AG04450 (cell line): ENCODE data around the gene TRPV2. TPM values are rescaled to one million over a fixed set of nuclear protein-coding genes. Genes with fewer than 3 reads are reported as not detected.

Experiments used
- CTCF ChIA-PET: fragments of 300-600, 350-600 bp; formaldehyde crosslinking; extraction: SDS; loops from one replicate; lab custom pipeline; 2022; ENCODE audit warnings: antibody characterized with exemption, inconsistent platforms; lab: Charles Lee
- POLR2A ChIA-PET: fragments of 350-600 bp; formaldehyde crosslinking; extraction: SDS; loops from one replicate; lab custom pipeline; 2021; ENCODE audit warnings: antibody characterized with exemption, inconsistent platforms; lab: Yijun Ruan, JAX
- DNase-seq: peaks from one replicate; pipeline ENCODE4 v3.0.0-alpha.2; 2011; ENCODE audit warnings: low read depth, low spot score
- H3K27ac ChIP-seq: one replicate; pipeline ENCODE4 v1.5.1; 2012; ENCODE audit warnings: low read depth, low read length, control low read depth
- H3K27me3 ChIP-seq: one replicate; pipeline ENCODE4 v1.6.0; 2012; ENCODE audit warnings: low read length; ENCODE audit not compliant: control insufficient read depth, insufficient read depth
- H3K4me3 ChIP-seq: 2 replicates; pipeline ENCODE4 v1.5.1; 2011; ENCODE audit warnings: mild to moderate bottlenecking, low read depth, low read length, control low read depth
- H3K9me3 ChIP-seq: 2 replicates; pipeline ENCODE4 v1.5.1; 2012; ENCODE audit warnings: low read length; ENCODE audit not compliant: control insufficient read depth, insufficient read depth
- polyA plus RNA-seq: library from polyadenylated mRNA; depleted of rRNA; stranded (reverse); fragments of >200 nt; gene quantifications from 2 replicates; pipeline ENCODE4 v1.2.3, GENCODE V29; 2011
- TF ChIP-seq, protein P1 (sequence below): IDR thresholded peaks from 2 replicates; pipeline ENCODE4 v1.5.1; 2011; ENCODE audit warnings: low read depth, low read length, control low read depth, inconsistent platforms

Gene TRPV2
- polyA plus RNA-seq, 1 experiment = 30.8 TPM

DNA sequence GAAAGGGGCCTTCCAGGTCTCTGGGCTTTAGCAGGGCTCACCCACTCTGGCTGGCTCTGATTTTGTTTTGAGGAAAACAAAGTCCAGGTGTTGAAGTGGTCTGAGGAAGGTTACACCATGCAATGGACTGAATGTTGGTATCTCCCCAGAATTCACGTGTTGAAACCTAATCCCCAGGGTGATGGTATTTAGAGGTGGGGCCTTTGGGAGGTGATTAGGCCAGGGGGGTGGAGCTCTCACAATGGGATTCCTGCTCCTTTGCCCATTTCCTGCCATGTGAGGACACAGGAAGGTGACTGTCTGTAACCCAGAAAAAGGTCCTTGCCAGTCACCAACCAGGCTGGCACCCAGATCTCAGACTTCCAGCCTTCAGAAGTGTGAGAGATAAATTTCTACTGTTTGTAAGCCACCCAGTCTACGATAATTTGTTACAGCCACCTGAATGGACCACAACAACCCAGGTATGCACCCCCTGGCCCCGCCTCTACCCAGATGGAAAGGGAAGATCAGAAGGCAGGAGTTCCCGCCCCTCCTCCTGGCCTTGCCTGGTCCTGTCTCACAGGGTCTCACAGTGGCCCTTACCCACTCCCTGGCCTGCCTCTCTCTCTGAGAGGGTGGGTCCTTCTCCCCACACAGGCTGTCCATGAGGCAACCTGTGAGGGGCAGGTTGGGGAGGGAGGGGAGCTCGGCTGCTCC, 44.6 kb downstream of the TRPV2 start:
- CTCF ChIA-PET = interaction anchor here (1.7 to 6.2 kb wide), 2 partner anchors 8 to 61 kb away, joined by 9 to 52 read pairs; no protein-coding TSS in a partner anchor
- Histone ChIP-seq H3K27me3 (no peaks in the 10 kb centered on the region), H3K9me3 (no peaks in the 10 kb centered on the region), H3K4me3 (no peak overlapping the region), H3K27ac (no peak overlapping the region)
- POLR2A ChIA-PET = interaction anchor here (1.2 to 1.4 kb wide), 2 partner anchors 22 to 61 kb away, joined by 5 read pairs; no protein-coding TSS in a partner anchor
- DNase-seq = no peak
- TF ChIP-seq, protein P1, sequence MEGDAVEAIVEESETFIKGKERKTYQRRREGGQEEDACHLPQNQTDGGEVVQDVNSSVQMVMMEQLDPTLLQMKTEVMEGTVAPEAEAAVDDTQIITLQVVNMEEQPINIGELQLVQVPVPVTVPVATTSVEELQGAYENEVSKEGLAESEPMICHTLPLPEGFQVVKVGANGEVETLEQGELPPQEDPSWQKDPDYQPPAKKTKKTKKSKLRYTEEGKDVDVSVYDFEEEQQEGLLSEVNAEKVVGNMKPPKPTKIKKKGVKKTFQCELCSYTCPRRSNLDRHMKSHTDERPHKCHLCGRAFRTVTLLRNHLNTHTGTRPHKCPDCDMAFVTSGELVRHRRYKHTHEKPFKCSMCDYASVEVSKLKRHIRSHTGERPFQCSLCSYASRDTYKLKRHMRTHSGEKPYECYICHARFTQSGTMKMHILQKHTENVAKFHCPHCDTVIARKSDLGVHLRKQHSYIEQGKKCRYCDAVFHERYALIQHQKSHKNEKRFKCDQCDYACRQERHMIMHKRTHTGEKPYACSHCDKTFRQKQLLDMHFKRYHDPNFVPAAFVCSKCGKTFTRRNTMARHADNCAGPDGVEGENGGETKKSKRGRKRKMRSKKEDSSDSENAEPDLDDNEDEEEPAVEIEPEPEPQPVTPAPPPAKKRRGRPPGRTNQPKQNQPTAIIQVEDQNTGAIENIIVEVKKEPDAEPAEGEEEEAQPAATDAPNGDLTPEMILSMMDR = no peak

DNA sequence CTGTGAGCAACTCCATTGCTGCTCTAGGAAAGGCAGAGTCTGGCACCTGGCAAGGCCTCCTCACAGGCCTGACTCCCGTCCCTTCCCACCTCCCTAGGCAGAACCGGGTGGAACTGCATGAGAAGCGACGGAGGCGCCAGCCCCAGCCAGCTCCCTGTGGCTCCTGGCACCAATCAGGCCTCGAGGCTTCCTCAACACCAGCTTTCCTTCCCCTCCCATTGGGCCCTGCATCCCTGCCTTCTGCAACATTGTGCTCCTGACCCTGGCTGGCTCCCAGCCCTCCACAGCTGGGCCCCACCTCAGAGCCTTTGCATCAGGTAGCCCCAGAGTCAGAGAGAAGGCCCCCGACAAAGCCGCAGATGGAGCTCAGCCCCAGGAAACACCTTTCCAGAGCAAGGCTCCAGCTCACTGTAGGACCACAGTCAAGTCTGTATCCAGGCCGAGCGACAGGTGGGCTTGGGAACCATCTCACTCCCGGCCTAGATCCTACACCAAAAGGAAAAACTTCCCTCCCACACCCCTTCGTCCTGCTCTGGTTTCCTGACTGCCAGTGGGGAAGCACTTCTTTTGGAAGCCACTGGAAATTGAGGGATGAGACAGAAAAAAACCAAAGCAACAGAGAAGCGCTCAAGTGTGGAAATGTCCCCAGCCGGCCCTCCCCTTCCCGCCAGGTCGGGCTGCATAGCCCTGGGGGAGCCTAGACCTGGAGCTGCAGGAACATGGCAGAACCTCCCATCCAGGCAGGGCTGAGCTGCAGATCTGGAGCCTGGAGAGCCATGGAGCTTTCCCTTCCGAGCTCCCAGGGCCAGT, 45.6 kb downstream of the TRPV2 start:
- POLR2A ChIA-PET = interaction anchor here (1.2 to 1.4 kb wide), 2 partner anchors 23 to 60 kb away, joined by 5 read pairs; no protein-coding TSS in a partner anchor
- no peak for DNase-seq
- CTCF ChIA-PET = interaction anchor here (6.2 kb wide), 1 partner anchor 9 kb away, joined by 52 read pairs; no protein-coding TSS in a partner anchor

DNA sequence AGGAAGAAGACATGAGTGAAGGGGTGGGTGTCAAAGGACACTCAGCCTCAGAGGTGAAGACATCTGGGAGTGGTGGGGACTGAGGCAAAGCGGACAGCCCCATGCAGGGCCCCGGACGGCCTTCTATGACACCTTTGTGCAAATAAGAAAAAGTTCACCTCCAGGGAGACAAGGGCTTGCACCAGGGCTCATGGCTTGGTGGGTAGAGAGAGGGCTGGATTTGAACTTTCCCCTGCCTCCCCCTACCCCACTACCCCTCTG, 46.2 kb downstream of the TRPV2 start:
- TF ChIP-seq, protein P1 = no peak
- no peak overlapping the region for H3K4me3 ChIP-seq
- no peak overlapping the region for H3K27ac ChIP-seq
- CTCF ChIA-PET = interaction anchor here (2.2 to 6.2 kb wide), 2 partner anchors 9 to 123 kb away, joined by 12 to 52 read pairs; no protein-coding TSS in a partner anchor
- H3K27me3 ChIP-seq = no peaks in the 10 kb centered on the region
- no peak for DNase-seq
- POLR2A ChIA-PET = no interaction called here
- no peaks in the 10 kb centered on the region for H3K9me3 ChIP-seq

More for the DNA sequence above, 45.6 kb downstream of the TRPV2 start:
- Histone ChIP-seq H3K4me3 (no peak overlapping the region), H3K27me3 (no peaks in the 10 kb centered on the region), H3K9me3 (no peaks in the 10 kb centered on the region), H3K27ac (no peak overlapping the region)
- TF ChIP-seq, protein P1 = no peak

DNA sequence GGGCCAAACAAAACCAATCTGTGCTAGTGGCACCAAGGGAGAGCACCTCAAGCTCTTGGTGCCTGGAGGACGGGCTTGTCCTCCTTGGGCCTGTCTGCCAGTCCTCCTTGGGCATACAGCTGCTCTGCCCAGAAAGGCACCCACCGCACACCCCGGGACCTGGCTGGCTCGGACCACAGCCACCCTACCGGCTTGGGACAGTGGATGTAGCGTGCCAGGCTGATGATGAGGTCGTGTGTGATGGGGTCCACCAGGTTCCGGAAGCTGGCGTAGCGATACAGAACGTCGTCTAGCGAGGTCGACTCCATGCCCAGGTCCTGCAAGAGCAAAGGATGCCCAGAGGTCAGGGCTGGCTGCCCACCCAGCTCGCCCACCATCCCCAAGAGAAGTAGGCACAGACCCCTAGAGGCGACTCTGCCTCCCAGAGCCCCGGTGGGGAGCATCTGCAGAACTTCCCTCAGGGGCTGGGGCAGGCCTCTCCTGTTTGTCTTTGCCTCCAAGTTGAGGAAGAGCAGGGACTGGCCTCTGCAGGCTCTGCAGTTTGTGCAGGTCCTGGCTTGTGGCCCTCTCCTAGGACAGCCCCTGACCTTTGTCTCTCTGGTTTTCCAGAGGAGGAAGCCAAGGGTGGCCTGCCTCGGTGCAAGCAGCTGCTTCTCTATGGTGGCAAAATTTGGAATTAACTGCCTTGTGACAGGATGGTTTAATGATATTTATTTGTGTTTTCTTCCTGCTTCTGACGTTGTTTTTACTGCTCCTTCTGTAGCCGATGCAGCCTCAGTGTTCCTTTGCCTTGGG, 46.9 kb downstream of the TRPV2 start:
- POLR2A ChIA-PET = no interaction called here

More for the DNA sequence above, 46.9 kb downstream of the TRPV2 start:
- CTCF ChIA-PET = interaction anchor here (1.0 to 6.2 kb wide), 4 partner anchors 10 to 127 kb away, joined by 4 to 52 read pairs (median 17); no protein-coding TSS in a partner anchor
- no peaks in the 10 kb centered on the region for H3K27me3 ChIP-seq
- H3K9me3 ChIP-seq = no peaks in the 10 kb centered on the region
- H3K4me3 ChIP-seq = no peak overlapping the region
- TF ChIP-seq, protein P1 = no peak
- DNase-seq = no peak
- no peak overlapping the region for H3K27ac ChIP-seq
